ENCODE results near the gene FNDC11.
"Not testable (repeated sequence)": the region's sequence is repeated elsewhere in the genome, so short reads cannot be mapped to it uniquely, and the experiment has no call there.

FNDC11 gene

GRCh38 chr20:63553933-63554290 lies at the start of gene FNDC11:
TSS of gene FNDC11 (plus strand) at chr20:63554159. CDS start at chr20:63555664, 1,505 bp downstream.
- no peak for DNase-seq

GRCh38 chr20:63504642-63505041 lies 49.3 kb upstream of the FNDC11 start:
- DNase-seq = no peak

GRCh38 chr20:63505281-63505680 lies 48.7 kb upstream of the FNDC11 start:
- DNase-seq = no peak

GRCh38 chr20:63505723-63506122 lies 48.2 kb upstream of the FNDC11 start:
- DNase-seq = no peak

GRCh38 chr20:63507083-63507743 lies 46.7 kb upstream of the FNDC11 start:
- DNase-seq = no peak

GRCh38 chr20:63508072-63508768 lies 45.7 kb upstream of the FNDC11 start:
- DNase-seq = no peak

- no peak for DNase-seq
Observed at GRCh38 chr20:63509088-63509564, 44.8 kb upstream of the FNDC11 start.

GRCh38 chr20:63513207-63513606 lies 40.8 kb upstream of the FNDC11 start:
- DNase-seq = no peak

GRCh38 chr20:63514520-63514919 lies 39.4 kb upstream of the FNDC11 start:
- DNase-seq = not testable (repeated sequence)

- no peak for DNase-seq
Observed at GRCh38 chr20:63517376-63518309, 36.3 kb upstream of the FNDC11 start.

GRCh38 chr20:63518351-63518861 lies 35.6 kb upstream of the FNDC11 start:
- DNase-seq = no peak

GRCh38 chr20:63518946-63519667 lies 34.9 kb upstream of the FNDC11 start:
- DNase-seq = no peak

GRCh38 chr20:63519668-63520503 lies 34.1 kb upstream of the FNDC11 start:
- DNase-seq = no peak

GRCh38 chr20:63520504-63520933 lies 33.4 kb upstream of the FNDC11 start, which contains the start of gene PPDPF:
TSS of gene PPDPF (plus strand) at chr20:63520765. CDS start at chr20:63521309, 544 bp downstream.
- DNase-seq = peak; percentile 62

- no peak for DNase-seq
Observed at GRCh38 chr20:63520934-63521601, 32.9 kb upstream of the FNDC11 start.

GRCh38 chr20:63521602-63522001 lies 32.4 kb upstream of the FNDC11 start:
- no peak for DNase-seq

- DNase-seq = no peak
Observed at GRCh38 chr20:63522091-63522868, 31.7 kb upstream of the FNDC11 start.

- no peak for DNase-seq
Observed at GRCh38 chr20:63522981-63523611, 30.9 kb upstream of the FNDC11 start.

- DNase-seq = no peak
Observed at GRCh38 chr20:63525185-63525584, 28.8 kb upstream of the FNDC11 start.
